HK-2 (cell line): Measurements from ENCODE around the gene ANTXR2.
A peak's percentile ranks its signal among the peaks of the same experiment; 100 is the strongest.

Experiments
- DNase-seq: peaks from one replicate; pipeline ENCODE4 v3.0.0-alpha.2; 2018; ENCODE audit not compliant: unreplicated experiment

The ANTXR2 gene

DNA sequence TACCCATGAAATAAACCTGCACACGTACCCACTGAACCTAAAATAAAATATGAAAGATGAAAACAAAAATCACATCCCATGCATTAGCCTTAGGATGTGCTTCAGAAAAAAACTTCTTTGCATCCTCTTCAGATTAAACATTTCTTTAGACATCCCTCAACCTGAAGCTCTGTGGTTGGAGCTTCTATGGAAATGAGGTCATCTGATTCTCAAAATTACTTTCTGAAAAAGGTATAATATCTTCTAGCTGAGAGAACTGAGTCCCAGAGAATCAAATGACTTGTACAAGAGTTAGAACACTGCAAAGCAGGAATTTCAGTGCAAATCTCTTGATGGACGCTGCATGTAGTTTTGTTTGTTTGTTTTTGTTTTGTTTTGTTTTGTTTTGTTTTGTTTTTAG, 19.1 kb upstream of the ANTXR2 start:
- DNase-seq = no peak

DNA sequence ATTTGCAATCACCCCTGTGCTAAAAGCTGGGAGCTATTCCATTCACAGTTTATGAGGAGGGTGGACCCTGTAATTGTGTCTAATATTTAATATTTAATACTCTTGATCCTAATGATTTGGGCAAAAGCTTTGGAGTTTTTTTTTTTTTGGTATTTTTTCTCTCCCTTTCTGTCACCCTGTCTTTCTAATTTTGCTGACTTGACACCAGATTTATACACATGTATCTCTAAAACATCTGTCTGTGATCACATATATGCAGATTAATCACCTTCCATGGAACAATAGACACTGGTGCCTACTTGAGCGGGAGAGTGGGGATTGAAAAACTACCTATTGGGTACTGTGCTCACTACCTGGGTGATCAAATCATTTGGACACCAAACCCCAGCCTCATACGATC, 18.7 kb upstream of the ANTXR2 start:
- no peak for DNase-seq

DNA sequence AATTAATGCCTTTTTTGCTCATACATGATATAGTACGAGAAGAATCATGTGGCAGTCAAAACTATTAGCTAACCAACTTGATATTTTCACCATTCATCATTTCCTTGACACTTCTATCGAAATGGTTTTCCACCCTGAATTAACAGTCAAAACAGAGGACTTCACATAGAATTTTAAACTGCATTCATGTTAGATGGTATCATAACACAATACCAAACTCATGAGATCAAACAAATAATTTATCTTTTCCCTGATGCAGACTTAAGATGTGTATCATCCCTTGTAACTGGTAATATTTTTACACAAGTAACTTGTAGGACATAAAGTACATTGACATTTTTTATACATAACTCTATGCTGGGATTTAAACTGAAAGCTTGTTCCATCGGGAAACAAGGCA, 18.2 kb upstream of the ANTXR2 start:
- no peak for DNase-seq

DNA sequence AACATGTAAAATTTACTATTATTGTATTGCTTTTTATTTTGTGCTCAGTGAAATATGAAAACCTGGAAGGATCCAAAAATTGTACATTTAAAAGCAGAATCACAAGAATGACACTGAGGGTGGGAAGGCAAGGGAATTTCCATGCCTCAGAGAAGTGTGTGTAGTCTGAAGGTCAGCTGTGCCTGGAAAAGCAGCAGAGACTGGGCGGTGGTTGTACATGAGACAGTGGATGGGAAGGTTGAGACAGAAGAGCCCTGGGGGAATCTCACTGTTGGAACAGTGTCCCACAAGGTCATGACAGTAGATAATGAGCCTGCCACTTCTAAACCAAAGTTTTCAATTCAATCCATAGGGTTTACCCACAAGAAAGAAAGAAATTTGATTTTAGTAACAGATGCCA, 17.1 kb upstream of the ANTXR2 start:
- DNase-seq = no peak

DNA sequence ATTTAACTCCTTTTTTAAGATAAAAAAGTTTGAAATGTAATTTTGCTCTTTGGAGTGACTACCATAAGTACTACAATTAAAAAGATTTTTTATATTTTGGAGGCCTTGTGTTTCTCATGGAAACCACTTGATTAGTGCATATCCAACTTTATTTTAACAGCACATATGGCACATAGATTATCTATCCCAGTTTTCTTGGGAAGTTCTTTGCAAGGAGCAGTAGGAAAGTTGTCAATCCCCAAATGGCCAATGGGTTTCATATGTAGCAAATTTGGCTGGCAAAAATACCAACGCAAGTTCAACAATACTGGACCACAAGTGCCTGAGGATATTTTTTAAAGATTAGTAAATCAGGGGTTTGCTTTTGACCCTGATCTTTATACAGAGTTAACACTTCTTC, 15.4 kb upstream of the ANTXR2 start:
- DNase-seq = no peak

DNA sequence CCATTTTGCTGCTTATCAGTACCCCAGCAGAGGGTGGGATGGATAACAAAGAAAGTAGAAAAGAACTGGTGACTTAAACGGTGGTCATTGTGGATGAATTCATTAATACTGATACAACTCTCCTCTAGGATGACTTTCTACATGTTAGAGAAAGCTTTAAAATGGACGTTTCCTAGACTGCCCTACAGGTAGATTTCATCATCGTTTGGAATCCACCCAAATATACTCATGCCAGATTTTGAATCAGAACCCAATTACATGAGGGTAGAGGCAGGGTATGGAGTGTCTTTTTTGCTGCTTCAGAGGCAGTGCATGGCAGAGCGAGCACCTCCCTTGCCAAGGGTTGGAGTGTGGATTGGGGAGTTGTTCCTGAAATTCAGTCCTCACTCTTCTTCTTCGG, 13.3 kb upstream of the ANTXR2 start:
- no peak for DNase-seq

DNA sequence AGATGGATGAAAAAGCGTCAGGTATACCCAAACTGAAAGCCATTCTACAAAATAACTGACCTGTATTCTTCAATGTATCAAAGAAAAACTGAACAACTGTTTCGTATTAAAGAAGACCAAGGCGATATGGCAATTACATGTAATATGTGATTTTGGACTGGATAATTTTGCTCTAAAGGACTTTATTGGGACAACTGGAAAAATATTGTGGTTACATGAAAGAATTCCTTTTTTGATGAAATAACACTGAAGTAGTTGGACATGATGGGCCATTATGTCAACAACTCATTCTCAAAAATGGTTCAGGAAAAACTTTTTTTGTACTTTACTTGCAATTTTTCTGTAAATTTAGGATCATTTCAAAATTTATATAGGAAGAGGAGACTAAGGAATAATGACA, 12.1 kb upstream of the ANTXR2 start:
- no peak for DNase-seq

DNA sequence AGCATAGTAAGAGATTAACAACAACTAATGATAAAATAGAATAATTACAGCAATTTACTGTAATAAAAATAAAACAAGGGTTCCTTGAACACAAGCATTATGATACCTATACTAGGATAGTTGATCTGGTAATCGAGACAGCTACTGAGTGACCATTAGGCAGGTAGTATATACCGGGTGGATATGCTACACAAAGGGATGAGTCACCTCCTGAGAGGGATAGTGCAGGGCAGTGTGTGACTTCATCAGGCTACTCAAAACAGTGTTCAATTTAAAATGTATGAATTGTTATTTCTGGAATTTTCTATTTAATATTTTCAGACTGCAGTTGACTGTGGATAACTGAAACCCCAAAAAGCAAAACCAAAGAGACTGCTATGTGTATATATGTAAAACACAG, 9.7 kb upstream of the ANTXR2 start:
- DNase-seq = no peak

DNA sequence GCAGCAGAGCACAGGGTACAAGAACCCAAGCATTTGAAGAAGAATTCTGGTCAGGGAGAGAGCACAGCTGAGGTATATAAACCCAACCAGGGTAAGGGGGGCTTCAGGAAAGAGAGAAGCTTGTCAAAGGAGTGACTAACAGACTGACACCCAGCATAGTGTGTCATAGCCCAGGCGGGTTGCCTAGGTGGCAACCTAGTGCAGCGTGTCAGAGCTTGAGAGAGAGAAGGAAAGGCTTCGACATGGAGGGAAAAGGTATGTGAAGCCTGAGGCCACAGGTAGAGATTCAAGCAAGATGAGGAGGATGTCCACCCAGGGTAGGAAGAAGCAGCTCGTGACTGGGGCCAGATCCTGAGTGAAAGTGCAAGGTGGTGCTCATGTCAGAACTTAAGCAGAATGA, 8.5 kb upstream of the ANTXR2 start:
- DNase-seq = no peak

DNA sequence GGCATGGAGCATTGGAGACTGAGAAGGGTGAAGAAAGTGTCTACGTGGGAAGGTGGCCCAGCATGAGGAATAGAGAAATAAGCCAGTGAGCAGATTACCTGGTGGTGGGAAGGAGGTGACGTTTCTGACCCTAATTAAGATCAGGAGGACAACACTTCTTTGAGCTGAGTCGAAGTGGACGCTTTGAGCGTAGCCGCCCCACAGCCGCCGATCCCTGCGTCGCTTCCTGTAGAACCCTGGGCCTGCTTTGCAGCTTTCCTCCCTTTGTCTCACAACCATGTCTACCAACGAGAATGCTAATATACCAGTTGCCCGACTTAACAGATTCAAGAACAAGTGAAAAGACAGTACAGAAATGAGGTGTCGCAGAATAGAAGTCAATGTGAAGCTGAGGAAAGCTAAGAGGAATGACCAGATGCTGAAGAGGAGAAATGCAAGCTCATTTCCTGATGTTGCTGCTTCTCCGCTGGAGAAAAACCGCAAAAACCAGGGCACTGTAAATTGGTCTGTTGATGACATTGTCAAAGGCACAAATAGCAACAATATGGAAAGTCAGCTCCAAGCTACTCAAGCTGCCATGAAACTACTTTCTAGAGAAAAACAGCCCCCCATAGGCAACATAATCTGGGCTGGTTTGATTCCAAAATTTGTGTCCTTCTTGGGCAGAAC, 6.4 kb upstream of the ANTXR2 start:
- DNase-seq = no peak

DNA sequence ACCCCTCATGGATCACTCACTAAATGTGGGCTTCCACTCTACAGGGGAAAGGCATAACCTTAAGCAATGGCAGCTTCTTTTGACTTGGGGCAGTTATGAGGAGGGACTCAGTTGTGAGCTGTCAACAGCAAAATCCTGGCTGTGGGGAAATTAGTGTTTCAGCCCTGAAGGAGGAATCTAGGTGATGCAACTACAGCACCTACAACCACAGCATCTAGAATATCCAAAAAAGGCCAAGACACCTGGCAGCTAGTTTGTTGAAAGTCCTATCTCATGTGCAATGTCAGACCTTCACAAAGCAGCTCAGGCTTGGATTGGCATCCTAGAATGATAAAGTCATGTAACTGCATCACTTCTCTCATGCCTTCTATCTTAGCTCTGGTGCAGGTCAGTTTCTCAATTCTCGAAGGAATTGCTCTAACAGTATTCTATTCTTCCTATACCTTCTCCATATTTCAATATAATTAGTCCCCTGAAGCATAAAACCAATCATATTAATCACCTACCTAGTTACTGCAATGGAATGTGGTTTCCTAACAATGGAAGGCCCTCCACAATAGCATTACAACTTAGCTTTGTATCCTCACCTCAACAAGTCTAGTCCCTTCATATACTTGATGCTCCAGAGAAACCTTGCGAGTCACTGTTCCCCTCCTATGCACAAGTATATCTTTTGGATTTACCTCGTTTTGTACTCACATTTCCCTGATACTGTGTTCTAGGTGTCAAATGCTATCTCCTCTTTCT, 5.5 kb upstream of the ANTXR2 start:
- DNase-seq = no peak

DNA sequence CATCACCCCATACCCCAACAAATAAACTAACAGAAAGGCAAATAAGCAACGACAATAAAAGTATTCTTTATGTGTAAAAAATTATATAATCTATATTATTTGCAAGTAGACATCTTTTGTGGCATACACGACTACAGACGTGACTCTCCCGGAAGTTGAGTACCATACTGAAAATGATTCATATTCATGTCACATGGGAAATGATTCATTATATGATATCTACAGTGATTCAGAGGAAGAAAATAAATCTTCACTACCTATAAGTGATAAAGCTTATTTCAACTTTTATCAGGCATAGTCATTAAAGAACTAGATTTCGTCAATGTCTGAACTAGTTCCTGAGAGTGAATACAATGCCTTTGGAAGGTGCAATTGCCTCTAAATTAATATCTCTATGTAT, 4.6 kb upstream of the ANTXR2 start:
- no peak for DNase-seq

DNA sequence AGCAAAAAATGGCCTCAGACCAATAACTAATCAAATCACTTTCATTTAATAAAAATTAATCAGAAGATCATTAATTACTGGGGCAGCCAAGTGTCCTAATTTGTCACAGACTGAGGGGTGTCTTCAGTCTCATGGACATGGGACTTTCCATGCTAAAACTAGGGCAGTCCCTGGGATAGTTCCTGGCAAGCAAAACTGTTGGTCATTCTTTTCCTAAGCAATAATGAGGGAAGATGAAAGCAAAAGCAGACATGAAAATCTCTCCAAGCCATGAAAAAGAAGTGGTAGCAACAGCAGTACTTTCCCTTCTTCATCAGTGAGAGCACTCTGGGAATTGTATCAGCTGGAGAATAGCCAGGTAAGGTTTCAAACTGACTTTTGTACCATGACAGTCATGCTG, 3.7 kb upstream of the ANTXR2 start:
- no peak for DNase-seq

DNA sequence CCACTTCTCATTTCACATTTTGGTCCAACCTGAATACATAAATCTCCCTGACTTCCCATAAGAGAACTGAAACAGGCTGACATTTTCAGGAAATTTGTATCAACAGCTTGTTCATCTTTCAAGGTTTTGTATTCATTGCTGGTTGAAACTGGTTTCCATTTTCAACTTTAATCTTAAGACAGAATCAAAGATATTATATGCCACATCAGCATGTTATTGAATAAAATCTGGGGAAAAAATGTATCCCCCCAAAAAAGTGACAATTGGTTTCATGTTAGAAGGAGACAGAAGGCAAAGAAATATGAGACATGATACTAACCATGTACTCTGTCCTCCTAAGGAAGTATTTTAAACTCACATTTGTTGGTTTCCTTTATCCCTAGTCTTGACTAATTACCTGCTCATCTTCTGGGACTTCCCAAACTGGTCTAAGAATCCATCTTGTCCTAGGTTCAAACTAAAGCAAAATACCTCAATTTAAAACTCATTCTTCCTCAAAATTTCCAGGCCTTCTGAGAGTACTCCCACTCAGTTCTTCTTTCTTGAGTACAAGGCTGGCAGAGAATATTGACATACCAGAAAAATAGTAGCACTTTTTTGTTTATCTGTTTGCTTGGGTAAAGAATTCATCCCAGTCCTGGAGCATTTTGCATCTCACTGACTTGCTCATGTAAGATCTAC, 3.1 kb upstream of the ANTXR2 start:
- DNase-seq = no peak

DNA sequence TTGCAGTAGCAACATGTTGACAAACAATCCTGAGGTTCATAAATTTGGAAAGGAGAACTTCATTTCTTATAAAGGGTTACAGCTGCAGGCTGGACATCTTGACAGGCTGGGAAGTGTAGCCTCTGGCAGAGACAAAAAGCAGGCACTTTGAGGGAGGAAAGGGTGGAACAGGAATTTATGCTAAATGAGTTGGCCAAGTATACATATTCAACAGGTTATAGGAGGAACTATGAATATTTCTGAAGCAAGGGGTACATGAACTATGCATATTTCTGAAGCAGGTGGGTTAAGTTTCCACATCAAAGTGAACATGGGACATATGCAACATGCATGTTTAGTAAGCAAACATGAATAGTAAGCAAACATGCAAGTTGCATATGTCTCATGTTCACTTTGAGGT, 1.6 kb upstream of the ANTXR2 start:
- no peak for DNase-seq

DNA sequence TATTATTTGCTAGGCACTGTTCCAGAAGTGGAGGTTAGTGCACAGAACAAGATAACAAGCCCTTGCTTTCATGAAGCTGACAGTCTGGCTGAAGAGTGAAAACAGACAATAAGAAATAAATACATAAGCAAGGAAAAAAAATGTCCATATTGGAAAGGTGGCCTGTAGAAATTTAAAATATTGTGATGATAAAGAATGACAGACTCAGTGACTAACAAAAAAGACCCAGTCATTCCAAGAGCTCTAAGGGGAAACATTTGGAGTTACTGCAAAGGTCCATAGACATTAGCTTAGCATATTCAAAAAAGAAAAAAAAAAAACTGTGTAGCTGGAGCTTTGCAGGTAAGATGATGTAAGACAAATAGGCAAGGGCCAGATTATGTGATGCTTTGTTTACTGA, 1.0 kb upstream of the ANTXR2 start:
- no peak for DNase-seq

DNA sequence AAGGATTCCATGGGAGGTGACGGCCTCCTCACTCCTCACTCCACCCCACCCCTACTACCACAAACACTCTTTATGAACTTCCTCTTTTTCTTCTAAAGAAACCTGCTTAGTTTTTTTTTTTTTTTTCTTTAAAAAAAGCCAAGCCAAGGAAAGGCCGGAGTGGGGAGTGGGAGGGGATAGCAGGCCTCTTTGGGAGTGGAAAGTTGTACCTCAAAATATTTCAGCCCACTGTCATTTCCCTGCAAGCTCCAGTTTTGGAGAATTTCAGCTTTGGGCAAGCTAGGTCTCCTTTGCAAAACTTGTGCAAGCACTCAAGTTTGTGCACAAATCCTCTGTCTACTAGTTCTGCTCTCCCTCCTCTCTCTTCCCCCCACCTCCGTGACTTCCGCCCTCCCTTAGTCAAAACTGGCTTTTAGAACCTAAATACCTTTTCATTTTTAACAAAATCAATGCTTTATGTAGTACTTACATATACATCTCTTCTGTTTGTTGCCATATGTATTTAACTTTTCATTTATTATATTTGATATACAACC, 512 bp upstream of the ANTXR2 start:
- DNase-seq = no peak

DNA sequence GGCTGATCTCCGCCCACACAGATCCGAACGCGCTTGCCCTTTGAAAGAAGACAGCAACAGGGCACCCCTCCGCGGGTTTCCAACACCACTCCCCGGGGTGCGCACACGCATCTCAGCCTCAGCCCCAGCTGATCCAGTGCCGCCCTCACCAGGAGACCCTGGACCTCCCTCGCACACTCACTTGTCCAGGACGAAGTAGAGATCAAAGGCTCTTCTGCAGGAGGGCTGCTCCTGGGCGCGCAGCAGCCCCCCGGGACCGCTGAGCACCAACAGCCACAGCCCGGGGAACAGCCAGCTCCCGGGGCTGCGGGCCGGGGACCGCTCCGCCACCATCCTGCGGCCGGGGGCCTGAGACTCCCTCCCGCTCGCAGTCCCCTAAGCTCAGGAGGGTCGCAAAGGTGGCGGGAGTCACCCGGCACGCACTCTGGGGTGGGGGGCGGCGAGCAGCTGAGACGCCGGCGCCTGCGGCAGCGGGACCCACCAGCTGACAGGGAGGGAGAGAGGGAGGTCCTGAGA, 743 bp downstream of the ANTXR2 start:
- no peak for DNase-seq

DNA sequence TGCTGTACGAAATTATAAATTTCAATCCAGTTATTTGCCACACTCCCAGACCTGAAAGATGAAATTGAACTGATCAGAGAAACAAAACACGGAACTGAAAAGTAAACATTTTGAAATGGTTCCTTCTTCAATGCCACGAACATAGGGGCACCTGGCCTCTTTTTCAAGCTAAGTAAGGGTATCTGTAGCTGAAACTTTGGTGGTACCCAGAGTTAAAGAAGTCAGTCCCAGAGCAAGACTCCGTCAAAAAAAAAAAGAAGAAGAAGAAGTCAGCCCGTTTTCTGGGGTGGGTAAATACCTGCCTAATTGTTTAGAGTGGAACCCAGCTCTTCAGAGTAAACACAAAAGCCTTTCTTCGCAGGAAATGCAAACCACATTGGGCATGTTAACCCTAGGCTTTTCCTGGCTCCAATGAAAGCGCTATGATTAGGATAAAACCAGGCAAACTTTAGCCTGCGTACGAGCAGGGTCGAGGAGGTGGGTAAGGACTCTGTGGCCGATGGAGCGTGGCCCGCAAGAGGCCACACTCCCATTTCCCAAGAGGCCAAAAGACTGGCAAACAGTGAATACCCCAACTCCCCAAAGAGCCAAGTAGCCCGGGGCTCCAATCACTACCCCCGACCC, 1.3 kb downstream of the ANTXR2 start:
- DNase-seq = peak; percentile 52

DNA sequence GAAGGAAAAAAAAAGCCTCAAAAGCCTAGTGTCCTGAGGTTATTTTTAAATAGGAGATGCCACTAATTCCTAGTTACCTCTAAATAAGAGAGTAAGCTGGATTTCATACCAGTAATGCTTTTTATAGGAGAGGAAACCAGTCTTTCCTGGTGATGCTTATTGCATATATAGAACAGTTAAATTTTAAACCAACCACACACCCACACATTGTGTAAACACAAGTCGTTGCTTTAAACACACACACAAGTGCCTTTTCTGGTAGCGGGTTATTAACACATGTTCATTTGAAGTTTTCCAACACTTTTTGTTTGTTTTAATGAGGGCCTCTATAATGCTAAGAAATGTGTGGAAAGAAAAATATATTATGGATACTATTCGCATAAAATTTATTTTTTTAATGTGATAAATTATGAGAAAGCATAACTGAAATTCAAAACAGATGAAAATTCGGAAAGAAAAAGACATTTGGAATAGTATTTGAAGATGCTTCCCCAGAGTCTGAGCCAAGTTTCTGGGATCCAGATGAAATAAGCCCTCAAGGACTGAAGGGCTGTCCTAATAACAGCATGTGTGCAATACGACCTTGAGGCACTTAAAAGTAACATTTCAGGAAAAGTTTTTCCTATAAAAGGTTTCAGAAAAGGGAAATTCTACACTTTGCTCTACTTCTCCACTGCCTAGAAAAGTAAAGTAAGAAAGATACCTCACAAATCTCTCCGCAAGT, 2.0 kb downstream of the ANTXR2 start:
- no peak for DNase-seq

DNA sequence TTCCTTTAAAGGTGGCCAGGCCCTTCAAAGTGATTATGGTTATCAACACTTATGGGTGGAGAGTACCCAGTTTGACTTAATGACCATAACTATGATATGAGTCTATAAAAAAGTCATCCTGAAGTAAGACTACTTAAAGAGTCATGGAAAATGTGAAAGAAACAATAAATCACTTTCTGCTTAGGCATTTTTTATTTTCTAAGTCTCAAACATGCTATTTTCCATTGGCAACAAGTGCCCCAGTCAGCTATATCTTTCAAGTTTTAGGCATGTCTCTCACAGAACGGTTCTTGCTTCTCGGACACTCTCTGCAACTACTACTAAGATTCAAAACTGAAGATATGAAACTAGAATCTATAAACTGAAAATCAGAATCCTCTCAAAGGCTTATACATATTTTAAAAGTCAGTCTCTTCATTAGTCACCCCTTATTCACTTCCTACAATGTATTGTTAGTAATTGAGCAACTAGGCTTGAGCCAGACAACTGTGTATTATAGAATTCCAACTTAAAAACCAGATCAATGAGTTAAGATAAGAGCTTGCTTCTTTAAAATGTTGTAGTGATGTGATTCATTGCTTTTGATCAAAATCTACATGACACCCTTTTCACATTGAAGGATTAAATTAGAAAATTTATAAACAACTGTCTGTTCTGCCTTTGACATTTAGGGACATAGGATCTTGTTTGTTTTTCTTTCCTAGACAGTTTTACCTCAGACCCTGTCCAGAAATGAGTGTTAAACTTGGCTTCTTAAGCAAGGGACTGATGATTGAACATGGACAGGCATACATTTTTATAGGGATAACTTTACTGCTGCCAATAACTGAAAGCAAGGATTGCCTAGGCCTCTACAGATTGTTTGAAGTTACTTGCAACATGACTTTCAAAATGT, 2.9 kb downstream of the ANTXR2 start:
- DNase-seq = no peak
